Dermis blood vessel endothelial cell (primary cell): Measurements from ENCODE around the gene ST3GAL3. TPM values are rescaled to one million over a fixed set of nuclear protein-coding genes. Genes with fewer than 3 reads are reported as not detected.
A peak's percentile ranks its signal among the peaks of the same experiment; 100 is the strongest.

Experiments
- DNase-seq: peaks from one replicate; pipeline ENCODE4 v3.0.0; 2010
- total RNA-seq: library from RNA; depleted of rRNA; stranded (reverse); fragments of >200 nt; gene quantifications from 2 replicates; pipeline ENCODE4 v1.2.3, GENCODE V29; 2014

ST3GAL3 gene, protein sequence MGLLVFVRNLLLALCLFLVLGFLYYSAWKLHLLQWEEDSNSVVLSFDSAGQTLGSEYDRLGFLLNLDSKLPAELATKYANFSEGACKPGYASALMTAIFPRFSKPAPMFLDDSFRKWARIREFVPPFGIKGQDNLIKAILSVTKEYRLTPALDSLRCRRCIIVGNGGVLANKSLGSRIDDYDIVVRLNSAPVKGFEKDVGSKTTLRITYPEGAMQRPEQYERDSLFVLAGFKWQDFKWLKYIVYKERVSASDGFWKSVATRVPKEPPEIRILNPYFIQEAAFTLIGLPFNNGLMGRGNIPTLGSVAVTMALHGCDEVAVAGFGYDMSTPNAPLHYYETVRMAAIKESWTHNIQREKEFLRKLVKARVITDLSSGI
- 9.0 and 14.6 TPM in 2 replicates for total RNA-seq

DNA sequence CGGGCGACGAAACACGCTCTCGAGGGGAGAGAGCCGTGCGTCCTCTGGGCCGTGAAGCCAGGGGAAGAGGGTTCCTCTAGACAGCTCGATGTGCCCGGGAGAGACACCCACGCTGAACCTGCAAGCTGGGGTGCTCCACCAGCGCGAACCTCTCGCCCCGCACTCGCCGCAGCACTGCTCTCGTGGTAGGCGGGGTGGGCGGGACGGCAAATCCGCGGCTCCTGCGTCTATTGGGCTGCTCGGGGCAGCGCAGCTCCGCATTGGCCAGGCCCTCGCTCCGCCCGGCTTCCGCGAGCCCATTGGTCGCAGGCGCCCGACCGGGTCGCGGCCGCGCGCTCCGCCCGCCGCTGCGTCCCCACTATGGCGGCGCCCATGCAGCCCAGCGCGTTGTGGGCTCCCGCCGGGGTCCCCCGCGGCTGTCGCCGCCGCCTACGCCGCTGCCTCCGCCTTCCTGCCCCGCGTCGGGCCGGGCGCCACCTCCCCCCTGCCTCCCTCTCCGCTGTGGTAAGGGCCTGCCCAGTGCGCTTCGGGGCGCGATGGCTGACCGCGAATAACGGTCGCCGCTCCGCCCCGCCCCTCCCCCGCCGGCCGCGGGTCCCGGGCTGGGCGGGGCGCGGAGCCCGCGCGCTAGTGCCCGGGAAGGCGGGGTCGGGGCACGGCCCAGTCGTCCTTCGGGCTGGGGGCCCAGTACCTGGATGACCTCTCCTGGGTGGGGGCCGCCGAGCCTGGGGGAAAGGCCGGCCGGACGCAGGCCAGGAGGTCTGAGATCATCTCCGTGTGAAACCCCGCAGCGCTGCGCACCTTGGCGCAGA, at the start of gene ST3GAL3:
Gene ST3GAL3 (plus strand): TSS at position 347 of the 812 bp plus-strand sequence. CDS start 28,727 bp downstream, outside the sequence.
- DNase-seq: peak; percentile 96

- DNase-seq: no peak
These were observed 47.8 kb upstream of the ST3GAL3 start for GRCh38 chr1:43659212-43660166.

GRCh38 chr1:43660355-43660754, 47.0 kb upstream of the ST3GAL3 start:
- DNase-seq: no peak

DNA sequence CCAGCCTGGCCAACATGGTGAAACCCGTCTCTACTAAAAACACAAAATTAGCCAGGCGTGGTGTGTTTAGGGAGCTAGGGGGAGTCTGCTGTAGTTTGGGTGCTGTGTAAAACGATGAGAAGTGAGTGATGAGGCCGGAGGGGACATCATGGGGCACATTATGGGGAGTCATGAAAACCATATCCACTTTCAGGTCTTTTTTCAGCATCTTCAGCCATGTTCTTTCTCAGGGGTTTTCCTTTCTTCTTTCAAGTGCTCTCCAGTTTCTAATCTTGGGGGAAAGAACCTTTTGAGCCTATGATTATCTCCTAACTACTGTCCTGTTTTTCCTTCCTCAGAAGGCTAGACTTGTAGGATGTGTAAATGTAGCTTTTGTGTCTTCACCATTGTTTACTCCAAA, 43.0 kb upstream of the ST3GAL3 start:
- no peak for DNase-seq

- no peak for DNase-seq
These were observed 40.7 kb upstream of the ST3GAL3 start for GRCh38 chr1:43666608-43667007.

- no peak for DNase-seq
These were observed 38.4 kb upstream of the ST3GAL3 start for GRCh38 chr1:43668956-43669355.

DNA sequence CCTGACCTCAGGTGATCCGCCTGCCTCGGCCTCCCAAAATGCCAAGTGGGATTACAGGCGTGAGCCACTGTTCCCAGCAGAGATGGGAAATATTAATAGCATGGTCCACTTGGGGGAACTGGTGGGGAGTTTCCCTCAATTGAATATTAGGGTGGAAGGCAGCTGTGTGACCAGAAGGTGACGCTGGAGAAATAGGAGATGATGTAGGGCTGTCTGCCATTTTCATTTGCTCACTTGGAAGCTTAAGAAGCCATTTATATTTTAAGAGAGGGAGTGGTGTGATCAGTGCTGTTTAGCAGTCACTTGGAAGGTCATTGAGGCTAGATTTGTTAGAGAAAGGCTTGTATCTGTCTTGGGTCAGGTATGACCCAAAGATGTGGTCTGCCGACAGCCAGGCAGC, 37.5 kb upstream of the ST3GAL3 start:
- no peak for DNase-seq

DNA sequence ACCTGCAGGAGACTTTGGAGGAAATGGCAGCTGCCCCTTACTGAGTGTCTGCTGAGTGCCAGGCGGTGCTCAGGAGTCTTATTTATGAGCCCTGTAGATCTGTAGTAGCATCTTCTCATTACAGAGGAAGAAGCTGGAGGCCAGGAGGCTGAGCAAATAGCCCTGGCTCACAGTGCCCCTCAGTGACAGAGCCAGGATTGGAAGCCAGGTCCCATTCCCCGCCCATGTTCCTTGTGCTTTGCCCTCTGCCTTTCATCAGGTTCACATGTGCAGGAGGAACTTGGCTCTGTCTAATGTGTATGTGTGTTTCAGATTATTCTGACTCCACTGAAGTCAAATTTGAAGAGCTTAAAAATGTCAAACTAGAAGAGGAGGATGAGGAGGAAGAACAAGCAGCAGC, 36.1 kb upstream of the ST3GAL3 start:
- no peak for DNase-seq

DNA sequence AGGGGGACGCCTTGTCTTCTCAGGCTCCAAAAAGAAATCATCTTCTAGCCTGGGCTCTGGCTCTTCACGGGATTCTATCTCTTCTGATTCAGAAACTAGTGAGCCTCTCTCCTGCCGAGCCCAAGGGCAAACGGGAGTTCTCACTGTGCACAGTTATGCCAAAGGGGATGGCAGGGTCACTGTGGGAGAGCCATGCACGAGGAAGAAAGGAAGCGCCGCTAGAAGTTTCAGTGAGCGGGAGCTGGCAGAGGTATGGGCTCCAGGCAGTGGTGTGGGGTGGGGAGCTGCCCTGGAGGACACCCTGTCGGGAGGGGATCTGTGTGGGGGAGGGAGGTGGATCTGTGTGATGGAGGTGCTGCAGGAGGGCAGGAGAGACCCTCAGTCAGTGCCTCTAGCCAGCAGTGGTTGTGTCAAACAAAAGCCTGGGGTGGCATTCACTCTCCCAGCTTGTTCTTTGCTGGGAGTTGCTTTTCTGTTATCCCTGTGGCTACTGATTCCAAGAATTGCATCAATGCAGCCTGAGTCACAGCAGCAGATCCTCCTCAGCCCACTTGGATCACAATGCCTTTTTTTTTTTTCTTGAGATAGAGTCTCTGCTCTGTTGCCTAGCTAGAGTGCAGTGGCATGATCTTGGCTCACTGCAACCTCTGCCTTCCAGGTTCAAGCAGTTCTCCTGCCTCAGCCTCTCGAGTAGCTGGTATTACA, 35.6 kb upstream of the ST3GAL3 start:
- DNase-seq: no peak

GRCh38 chr1:43673261-43673660, 34.1 kb upstream of the ST3GAL3 start:
- DNase-seq: no peak

GRCh38 chr1:43678940-43679339, 28.4 kb upstream of the ST3GAL3 start:
- DNase-seq: no peak

- DNase-seq: no peak
These were observed 23.8 kb upstream of the ST3GAL3 start for GRCh38 chr1:43683560-43683959.

DNA sequence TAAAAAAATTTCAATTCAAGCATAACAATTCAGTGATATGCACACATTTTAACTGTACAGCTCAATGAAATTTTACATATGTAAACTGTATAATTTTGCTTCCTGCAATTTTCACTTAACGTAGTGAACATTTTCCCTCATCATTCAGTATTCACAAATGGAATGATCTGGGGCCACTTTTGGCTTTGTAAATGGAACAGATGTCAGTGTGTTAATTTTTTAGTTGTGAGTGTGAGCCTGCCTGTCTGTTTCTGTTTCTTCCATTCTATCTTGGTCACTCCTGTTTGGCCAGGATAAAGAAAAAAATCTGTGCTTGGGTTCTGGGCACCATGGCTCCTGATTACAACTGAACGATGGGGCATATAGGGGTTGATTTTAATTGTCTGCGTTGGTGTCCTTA, 20.5 kb upstream of the ST3GAL3 start:
- no peak for DNase-seq

- peak; percentile 24 for DNase-seq
These were observed 19.8 kb upstream of the ST3GAL3 start for GRCh38 chr1:43687301-43688108.

DNA sequence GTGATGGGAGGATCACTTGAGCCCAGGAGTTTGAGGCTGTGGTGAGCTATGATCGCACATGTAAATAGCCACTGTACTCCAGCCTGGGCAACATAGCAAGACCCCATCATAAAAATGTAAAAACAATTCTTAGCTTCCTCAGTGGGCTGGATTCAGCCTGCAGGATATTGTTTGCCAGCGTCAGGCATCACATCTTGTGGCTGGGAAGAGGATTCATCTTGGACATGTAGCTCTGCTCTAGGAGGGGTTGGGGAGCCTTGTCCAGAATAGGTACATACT, 19.3 kb upstream of the ST3GAL3 start:
- no peak for DNase-seq

DNA sequence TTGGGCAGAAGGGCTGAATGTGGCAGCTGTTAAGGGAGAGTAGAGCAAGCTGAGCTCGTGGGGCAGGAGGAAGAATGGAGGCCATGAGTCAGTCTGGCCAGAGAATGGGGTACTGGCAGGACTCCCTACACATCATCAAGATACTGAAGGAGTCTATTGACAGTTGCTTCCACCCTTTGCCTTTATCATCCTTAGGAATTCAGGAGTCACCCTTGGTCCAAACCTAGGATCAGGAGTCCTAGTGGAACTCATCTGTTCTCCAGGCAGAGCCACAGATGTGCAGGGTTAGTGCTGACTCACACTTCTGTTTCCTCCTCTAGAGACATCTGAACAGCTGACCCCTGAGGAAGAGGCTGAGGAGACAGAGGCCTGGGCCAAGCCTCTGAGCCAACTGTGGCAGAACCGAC, 18.7 kb upstream of the ST3GAL3 start:
- peak; percentile 80 for DNase-seq

GRCh38 chr1:43689289-43689688, 18.0 kb upstream of the ST3GAL3 start:
- no peak for DNase-seq

GRCh38 chr1:43691871-43692815, 15.2 kb upstream of the ST3GAL3 start:
- DNase-seq: no peak

DNA sequence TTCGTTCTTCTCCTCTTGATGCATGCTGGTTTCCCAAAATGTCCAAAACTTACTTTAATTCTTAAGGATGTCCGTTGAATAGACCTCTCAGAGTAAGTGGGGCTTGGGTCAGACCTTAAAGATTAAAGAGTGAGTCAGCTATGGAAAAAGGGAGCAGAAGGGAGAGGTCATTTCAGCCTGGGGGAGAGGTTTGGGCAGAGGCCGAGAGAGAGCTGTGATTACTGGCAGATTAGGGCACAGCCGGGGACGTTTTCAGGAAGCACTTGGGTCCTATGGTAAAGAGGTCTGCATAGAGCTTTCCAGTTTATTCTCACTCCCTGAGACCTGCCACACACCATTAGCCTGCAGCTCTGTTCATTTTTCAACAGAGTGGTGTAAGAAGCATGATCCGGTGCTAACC, 14.0 kb upstream of the ST3GAL3 start:
- DNase-seq: no peak

GRCh38 chr1:43699281-43699680, 8.1 kb upstream of the ST3GAL3 start:
- no peak for DNase-seq
